H9 (cell line): Measurements from ENCODE around the gene DNAAF6. TPM values are rescaled to one million over a fixed set of nuclear protein-coding genes. Genes with fewer than 3 reads are reported as not detected.

Experiments used
- DNase-seq: peaks from one replicate; pipeline ENCODE4 v3.0.0-alpha.2; 2017
- H2AFZ ChIP-seq: one replicate; pipeline ENCODE4 v1.6.1; 2013; ENCODE audit warnings: mild to moderate bottlenecking, low read length, control low read depth, moderate library complexity
- H2AK5ac ChIP-seq: 2 replicates; pipeline ENCODE4 v1.6.1; 2013; ENCODE audit warnings: low read length, control low read depth, mixed read lengths; ENCODE audit not compliant: insufficient read length
- H2BK120ac ChIP-seq: one replicate; pipeline ENCODE4 v1.6.1; 2013; ENCODE audit warnings: low read depth, mild to moderate bottlenecking, low read length, control low read depth, inconsistent platforms; ENCODE audit not compliant: poor library complexity, severe bottlenecking
- H2BK12ac ChIP-seq: 2 replicates; pipeline ENCODE4 v1.6.1; 2013; ENCODE audit warnings: low read length, control low read depth, mixed read lengths, low read depth; ENCODE audit not compliant: insufficient read length
- H2BK15ac ChIP-seq: 2 replicates; pipeline ENCODE4 v1.6.1; 2013; ENCODE audit warnings: low read depth, low read length, control low read depth
- H2BK20ac ChIP-seq: one replicate; pipeline ENCODE4 v1.6.1; 2013; ENCODE audit warnings: low read depth, mild to moderate bottlenecking, low read length, control low read depth, inconsistent platforms; ENCODE audit not compliant: poor library complexity, severe bottlenecking
- H2BK5ac ChIP-seq: 2 replicates; pipeline ENCODE4 v1.6.1; 2013; ENCODE audit warnings: low read length, control low read depth, mixed read lengths; ENCODE audit not compliant: insufficient read length
- H3K14ac ChIP-seq: 2 replicates; pipeline ENCODE4 v1.6.1; 2013; ENCODE audit warnings: low read length, control low read depth; ENCODE audit not compliant: insufficient read depth
- H3K18ac ChIP-seq: 2 replicates; pipeline ENCODE4 v1.6.1; 2013; ENCODE audit warnings: low read depth, mild to moderate bottlenecking, mixed read lengths, low read length, control low read depth; ENCODE audit not compliant: insufficient read length
- H3K23ac ChIP-seq: 2 replicates; pipeline ENCODE4 v1.6.1; 2013; ENCODE audit warnings: low read length, control low read depth, mixed read lengths, low read depth; ENCODE audit not compliant: insufficient read length
- H3K23me2 ChIP-seq: 2 replicates; pipeline ENCODE4 v1.6.1; 2013; ENCODE audit warnings: low read depth, mild to moderate bottlenecking, mixed read lengths, low read length, control low read depth; ENCODE audit not compliant: insufficient read length, poor library complexity, severe bottlenecking
- H3K27ac ChIP-seq: 2 replicates; pipeline ENCODE4 v1.5.1; 2013; ENCODE audit warnings: low read length, control low read depth, mixed read lengths, low read depth; ENCODE audit not compliant: insufficient read length
- H3K27me3 ChIP-seq: 2 replicates; pipeline ENCODE4 v1.6.1; 2013; ENCODE audit warnings: low read length, control low read depth, inconsistent platforms; ENCODE audit not compliant: insufficient read depth
- H3K4ac ChIP-seq: 2 replicates; pipeline ENCODE4 v1.6.1; 2013; ENCODE audit warnings: low read depth, mild to moderate bottlenecking, control low read depth, inconsistent platforms, low read length, moderate library complexity
- H3K4me1 ChIP-seq: 2 replicates; pipeline ENCODE4 v1.6.1; 2013; ENCODE audit warnings: low read length, control low read depth, inconsistent platforms; ENCODE audit not compliant: insufficient read depth
- H3K4me2 ChIP-seq: 2 replicates; pipeline ENCODE4 v1.6.1; 2013; ENCODE audit warnings: low read length, control low read depth, mixed read lengths; ENCODE audit not compliant: insufficient read length, insufficient read depth
- H3K56ac ChIP-seq: 2 replicates; pipeline ENCODE4 v1.6.1; 2013; ENCODE audit warnings: low read depth, mild to moderate bottlenecking, mixed read lengths, low read length, control low read depth; ENCODE audit not compliant: insufficient read length
- H3K79me1 ChIP-seq: 2 replicates; pipeline ENCODE4 v1.6.1; 2013; ENCODE audit warnings: low read depth, mild to moderate bottlenecking, moderate library complexity, low read length, control low read depth, inconsistent platforms; ENCODE audit not compliant: insufficient read depth, poor library complexity, severe bottlenecking
- H3K79me2 ChIP-seq: 2 replicates; pipeline ENCODE4 v1.6.1; 2013; ENCODE audit warnings: low read length, control low read depth, inconsistent platforms; ENCODE audit not compliant: insufficient read depth
- H3K9ac ChIP-seq: 2 replicates; pipeline ENCODE4 v1.6.1; 2013; ENCODE audit warnings: low read length, control low read depth, mixed read lengths; ENCODE audit not compliant: insufficient read length; ENCODE audit errors: extremely low read depth
- H3K9me3 ChIP-seq: one replicate; pipeline ENCODE4 v1.6.1; 2013; ENCODE audit warnings: low read depth, low read length, inconsistent platforms; ENCODE audit not compliant: control insufficient read depth
- H3T11ph ChIP-seq: one replicate; pipeline ENCODE4 v1.6.1; 2013; ENCODE audit warnings: mild to moderate bottlenecking, low read length, control low read depth, inconsistent platforms
- H4K20me1 ChIP-seq: one replicate; pipeline ENCODE4 v1.6.1; 2013; ENCODE audit not compliant: control insufficient read depth, insufficient read length, insufficient read depth
- H4K5ac ChIP-seq: 2 replicates; pipeline ENCODE4 v1.6.1; 2013; ENCODE audit warnings: low read depth, mild to moderate bottlenecking, mixed read lengths, low read length, control low read depth; ENCODE audit not compliant: insufficient read length
- H4K8ac ChIP-seq: replicated peaks from 2 replicates; pipeline ENCODE4 v1.6.1; 2013; ENCODE audit warnings: low read length, control low read depth, mixed read lengths, low read depth; ENCODE audit not compliant: insufficient read length
- H4K91ac ChIP-seq: 2 replicates; pipeline ENCODE4 v1.6.1; 2013; ENCODE audit warnings: low read depth, mild to moderate bottlenecking, moderate library complexity, mixed read lengths, low read length, control low read depth; ENCODE audit not compliant: insufficient read length
- H3K27ac Mint-ChIP-seq, 3 experiments: 2 replicates in 2 of 3; 3 replicates in 1 of 3; pipeline ENCODE4 v1.8.0; 2020 to 2021; ENCODE audit warnings: mixed read lengths in 3 of 3, mild to moderate bottlenecking in 1 of 3, moderate library complexity in 1 of 3
- H3K27me3 Mint-ChIP-seq: 2 replicates; pipeline ENCODE4 v1.8.0; 2021; ENCODE audit warnings: low read depth, mild to moderate bottlenecking, moderate library complexity, mixed read lengths
- H3K36me3 Mint-ChIP-seq, 3 experiments: 2 replicates in 2 of 3; 3 replicates in 1 of 3; pipeline ENCODE4 v1.8.0; 2020 to 2021; ENCODE audit warnings: low read depth in 3 of 3, mixed read lengths in 3 of 3; ENCODE audit not compliant: insufficient read depth in 1 of 3
- H3K4me1 Mint-ChIP-seq, 2 experiments: 2 replicates each; pipeline ENCODE4 v1.8.0; 2020; ENCODE audit warnings: mixed read lengths in 2 of 2
- H3K4me3 Mint-ChIP-seq, 2 experiments: 2 replicates in 1 of 2; 3 replicates in 1 of 2; pipeline ENCODE4 v1.8.0; 2020 to 2021; ENCODE audit warnings: mild to moderate bottlenecking in 2 of 2, mixed read lengths in 2 of 2, moderate library complexity in 1 of 2
- H3K9me3 Mint-ChIP-seq, 2 experiments: 2 replicates in 1 of 2; 3 replicates in 1 of 2; pipeline ENCODE4 v1.8.0; 2020; ENCODE audit warnings: mild to moderate bottlenecking in 2 of 2, mixed read lengths in 2 of 2, moderate library complexity in 1 of 2
- CTCF ChIP-seq: fragments of 200-600 bp; sonication (generic); conservative IDR thresholded peaks from 3 replicates; pipeline ENCODE4 v1.8.0; 2021; ENCODE audit warnings: antibody characterized with exemption, mild to moderate bottlenecking
- WGBS: extraction: QIAGEN DNeasy Blood & Tissue Kit; methylation state at CpG from one replicate; pipeline ENCODE4 v1.1.7; 2013; ENCODE audit warnings: missing lambda C conversion rate, low lambda C conversion rate, mixed read lengths; ENCODE audit not compliant: insufficient read length; ENCODE audit errors: extremely low coverage; 5-methylcytosine and 5-hydroxymethylcytosine counted together
- total RNA-seq: library from RNA; stranded (reverse); gene quantifications from 2 replicates; pipeline ENCODE4 v1.2.1, GENCODE V29; 2021

DNAAF6 gene
- total RNA-seq, 1 experiment from 2014 or later: not detected

GRCh38 chrX:107204068-107204605 is 2.3 kb upstream of the DNAAF6 start:
- Histone ChIP-seq H3K23ac (no peak overlapping the region), H2AK5ac (no peak overlapping the region), H2BK15ac (no peak overlapping the region), H2BK12ac (no peak overlapping the region), H3K79me2 (no peaks in the 10 kb centered on the region), H4K20me1 (no peaks in the 10 kb centered on the region), H2AFZ (no peak overlapping the region), H3K79me1 (no peaks in the 10 kb centered on the region), H3K56ac (no peak overlapping the region), H3K4me2 (no peak overlapping the region), H2BK20ac (no peak overlapping the region), H4K5ac (no peak overlapping the region), H4K91ac (no peak overlapping the region), H3K9ac (no peak overlapping the region), H2BK120ac (no peak overlapping the region), H3K27me3 (no peaks in the 10 kb centered on the region; the same call in 1 of the 2 replicates), H3K18ac (no peak overlapping the region), H3K4ac (no peak overlapping the region), H4K8ac (no peak overlapping the region), H3K27ac (no peak overlapping the region), H3K9me3 (no peaks in the 10 kb centered on the region), H3K14ac (no peak overlapping the region), H3T11ph (no peak overlapping the region), H3K23me2 (no peaks in the 10 kb centered on the region), H3K4me1 (peaks cover 2% of the 10 kb centered on the region; the same call in 1 of the 2 replicates), H2BK5ac (no peak overlapping the region)
- Mint-ChIP-seq H3K9me3 (peaks cover 0 to 24% of the 10 kb centered on the region in 2 experiments; a peak in 3 of 5 replicates), H3K36me3 (no peaks in the 10 kb centered on the region; a peak in 1 of 7 replicates), H3K4me3 (no peak overlapping the region), H3K27ac (peak overlapping the region in 1 of 3 experiments; percentile 68; a peak in 1 of 7 replicates), H3K4me1 (peaks cover 4 to 9% of the 10 kb centered on the region in 2 experiments; a peak in 2 of 4 replicates), H3K27me3 (no peaks in the 10 kb centered on the region)
- WGBS: no CpG with 5 or more reads among the region's 6 CpGs
- TF ChIP-seq CTCF: no peak
- DNase-seq: no peak
